Measurements from ENCODE around the gene CSNK1G1. TPM values are rescaled to one million over a fixed set of nuclear protein-coding genes. Genes with fewer than 3 reads are reported as not detected.
"Not testable (repeated sequence)": the region's sequence is repeated elsewhere in the genome, so short reads cannot be mapped to it uniquely, and the experiment has no call there.

The CSNK1G1 gene
- polyA plus RNA-seq, 1 donor from 2014 or later: 15.3 TPM

DNA sequence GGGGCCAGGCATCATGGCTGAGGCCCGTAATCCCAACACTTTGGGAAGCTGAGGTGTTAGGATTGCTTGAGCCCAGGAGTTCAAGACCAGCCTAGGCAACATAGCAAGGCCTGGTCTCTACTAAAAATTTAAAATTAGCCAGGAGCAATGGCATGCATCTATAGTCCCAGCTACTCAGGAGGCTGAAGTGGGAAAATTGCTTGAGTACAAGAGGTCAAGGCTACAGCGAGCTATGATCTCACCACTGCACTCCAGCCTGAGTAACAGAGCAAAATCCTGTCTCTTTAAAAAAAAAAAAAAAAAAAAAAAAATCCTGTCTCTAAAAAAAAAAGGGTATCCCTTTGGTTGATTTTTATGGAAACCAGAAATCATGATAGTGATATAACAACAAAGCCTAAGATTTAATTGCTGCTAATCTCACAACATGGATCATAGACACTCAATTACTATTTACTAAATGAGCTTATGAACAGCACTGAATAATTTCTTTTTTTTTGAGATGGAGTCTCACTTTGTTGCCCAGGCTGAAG lies 13.2 kb upstream of the CSNK1G1 start:
- Mint-ChIP-seq H3K27ac (no peak overlapping the region), H3K36me3 (no peaks in the 10 kb centered on the region), H3K4me3 (no peak overlapping the region), H3K27me3 (no peaks in the 10 kb centered on the region), H3K4me1 (peaks cover 3 to 8% (median 8%) of the 10 kb centered on the region in 3 donors), H3K9me3 (no peaks in the 10 kb centered on the region)

GRCh38 chr15:64361259-64361658 lies 5.3 kb upstream of the CSNK1G1 start:
- Mint-ChIP-seq H3K27me3 (no peaks in the 10 kb centered on the region), H3K4me1 (peaks cover under 1 to 15% (median 6%) of the 10 kb centered on the region in 3 donors), H3K36me3 (no peaks in the 10 kb centered on the region), H3K9me3 (no peaks in the 10 kb centered on the region), H3K27ac (no peak overlapping the region), H3K4me3 (no peak overlapping the region)

- Mint-ChIP-seq H3K9me3 (no peaks in the 10 kb centered on the region), H3K4me3 (peak overlapping the region; percentile 91 to 99 (median 98)), H3K36me3 (peaks cover 2% of the 10 kb centered on the region), H3K4me1 (peaks cover 9 to 21% (median 13%) of the 10 kb centered on the region in 3 donors), H3K27me3 (no peaks in the 10 kb centered on the region), H3K27ac (peak overlapping the region; percentile 93 to 95 (median 94))
Measured at GRCh38 chr15:64356710-64357040, 702 bp upstream of the CSNK1G1 start.

DNA sequence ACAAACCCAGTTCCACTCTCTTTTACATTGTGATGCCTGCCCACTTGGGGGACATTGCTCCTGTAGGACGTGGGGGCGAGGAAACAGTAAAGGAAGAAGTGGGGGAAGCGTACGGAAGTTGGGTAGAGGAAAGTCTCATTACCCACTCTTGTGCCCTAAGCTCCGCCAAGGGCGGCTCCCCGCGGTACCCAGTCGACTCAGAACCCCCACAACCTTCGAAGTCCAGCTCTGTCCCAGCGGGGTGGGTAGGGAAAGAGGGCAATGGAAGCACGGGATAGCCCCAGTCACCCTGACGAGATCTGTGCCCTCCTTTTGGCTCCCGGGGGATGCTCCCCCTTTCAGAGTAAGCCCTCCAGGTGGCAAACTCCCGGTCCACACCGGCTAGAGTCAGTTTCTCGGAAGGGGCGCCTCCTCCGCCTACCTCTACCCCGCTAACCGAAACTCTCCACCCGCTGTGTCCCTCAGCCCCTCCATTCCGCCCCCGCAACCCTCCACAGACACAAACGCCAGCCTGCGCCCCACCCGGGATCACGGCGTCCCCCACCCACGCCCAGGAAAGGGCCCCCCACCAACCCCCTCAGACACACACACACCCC lies 527 bp downstream of the CSNK1G1 start:
- H3K4me1 Mint-ChIP-seq: peaks cover 9 to 25% (median 13%) of the 10 kb centered on the region in 3 donors
- peak overlapping the region; percentile 93 to 95 (median 94) for H3K27ac Mint-ChIP-seq
- H3K4me3 Mint-ChIP-seq: peak overlapping the region; percentile 91 to 99 (median 98)
- H3K36me3 Mint-ChIP-seq: peaks cover 2% of the 10 kb centered on the region
- H3K9me3 Mint-ChIP-seq: no peaks in the 10 kb centered on the region
- H3K27me3 Mint-ChIP-seq: no peaks in the 10 kb centered on the region

DNA sequence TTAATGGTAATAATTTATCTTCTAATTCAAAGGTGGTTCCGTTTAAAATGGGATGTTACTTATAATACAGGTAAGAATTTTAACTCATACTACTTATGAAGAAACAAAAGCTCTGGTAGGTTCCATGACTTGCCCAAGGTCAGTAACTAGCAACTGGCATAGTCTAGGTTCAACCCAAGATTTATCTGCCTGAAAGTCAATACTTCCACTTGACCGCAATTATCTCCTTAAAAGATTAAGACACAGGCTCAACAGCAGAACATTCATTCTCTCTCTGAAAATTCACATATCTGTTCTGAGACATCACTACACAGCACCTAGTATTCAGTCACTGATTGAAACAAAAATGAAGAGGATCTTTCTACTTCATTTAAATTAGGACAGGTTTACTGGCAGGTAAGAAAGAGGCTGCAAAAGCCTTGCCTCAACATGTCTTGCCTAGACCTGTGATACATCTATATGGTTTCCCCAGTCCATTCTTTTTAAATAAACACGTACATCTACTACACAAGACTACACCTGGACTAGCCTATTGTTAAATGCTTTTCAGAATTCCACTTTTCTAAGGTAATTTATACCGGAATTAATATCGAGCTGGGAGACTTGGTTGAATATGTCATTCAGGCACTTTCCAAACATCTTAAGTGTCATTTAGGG lies 1.2 kb downstream of the CSNK1G1 start:
- peak overlapping the region; percentile 91 to 99 (median 98) for H3K4me3 Mint-ChIP-seq
- peaks cover 9 to 25% (median 13%) of the 10 kb centered on the region in 3 donors for H3K4me1 Mint-ChIP-seq
- no peaks in the 10 kb centered on the region for H3K9me3 Mint-ChIP-seq
- peak overlapping the region in 2 of 3 donors; percentile 6 to 95 for H3K27ac Mint-ChIP-seq
- H3K36me3 Mint-ChIP-seq: peaks cover 2% of the 10 kb centered on the region
- no peaks in the 10 kb centered on the region for H3K27me3 Mint-ChIP-seq

GRCh38 chr15:64351265-64351664 lies 4.7 kb downstream of the CSNK1G1 start:
- Mint-ChIP-seq H3K36me3 (peaks cover 3% of the 10 kb centered on the region), H3K4me3 (peak overlapping the region in 1 of 4 donors; percentile 60), H3K27ac (peak overlapping the region in 1 of 3 donors; percentile 53), H3K4me1 (peaks cover 10 to 17% (median 14%) of the 10 kb centered on the region in 3 donors), H3K27me3 (no peaks in the 10 kb centered on the region), H3K9me3 (no peaks in the 10 kb centered on the region)

DNA sequence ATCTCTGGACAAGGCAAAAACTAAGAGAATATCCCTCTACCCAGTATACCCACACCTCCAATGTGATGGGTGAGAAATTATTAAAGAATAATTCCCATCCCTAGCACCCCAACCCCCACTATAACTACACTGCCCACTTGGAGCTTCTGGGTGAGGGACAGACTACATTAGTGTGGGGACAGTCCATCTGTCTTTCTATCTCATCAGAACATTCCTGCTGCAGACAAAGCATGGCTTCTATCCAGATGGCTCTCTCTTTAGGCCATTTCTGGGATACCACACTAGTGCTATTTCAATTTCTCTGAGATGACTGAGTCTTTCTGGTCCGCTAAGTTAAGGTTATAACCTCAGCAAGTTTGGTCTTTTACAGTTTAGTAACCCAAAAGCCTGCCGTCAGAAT lies 6.6 kb downstream of the CSNK1G1 start:
- Mint-ChIP-seq H3K27ac (peak overlapping the region in 1 of 3 donors; percentile 84), H3K9me3 (no peaks in the 10 kb centered on the region), H3K4me3 (no peak overlapping the region), H3K4me1 (peaks cover 2 to 11% (median 7%) of the 10 kb centered on the region in 3 donors), H3K36me3 (peaks cover 3% of the 10 kb centered on the region), H3K27me3 (no peaks in the 10 kb centered on the region)

- Mint-ChIP-seq H3K9me3 (no peaks in the 10 kb centered on the region), H3K36me3 (peaks cover 3% of the 10 kb centered on the region), H3K27ac (no peak overlapping the region), H3K4me3 (no peak overlapping the region), H3K4me1 (peaks cover 2 to 11% (median 7%) of the 10 kb centered on the region in 3 donors), H3K27me3 (no peaks in the 10 kb centered on the region)
Measured at GRCh38 chr15:64348455-64348854, 7.5 kb downstream of the CSNK1G1 start.

- H3K4me3 Mint-ChIP-seq: peak overlapping the region in 1 of 4 donors; percentile 28
- H3K36me3 Mint-ChIP-seq, H3K9me3 Mint-ChIP-seq, H3K4me1 Mint-ChIP-seq, H3K27me3 Mint-ChIP-seq, H3K27ac Mint-ChIP-seq: not testable (repeated sequence)
Measured at GRCh38 chr15:64346242-64346641, 9.7 kb downstream of the CSNK1G1 start.

DNA sequence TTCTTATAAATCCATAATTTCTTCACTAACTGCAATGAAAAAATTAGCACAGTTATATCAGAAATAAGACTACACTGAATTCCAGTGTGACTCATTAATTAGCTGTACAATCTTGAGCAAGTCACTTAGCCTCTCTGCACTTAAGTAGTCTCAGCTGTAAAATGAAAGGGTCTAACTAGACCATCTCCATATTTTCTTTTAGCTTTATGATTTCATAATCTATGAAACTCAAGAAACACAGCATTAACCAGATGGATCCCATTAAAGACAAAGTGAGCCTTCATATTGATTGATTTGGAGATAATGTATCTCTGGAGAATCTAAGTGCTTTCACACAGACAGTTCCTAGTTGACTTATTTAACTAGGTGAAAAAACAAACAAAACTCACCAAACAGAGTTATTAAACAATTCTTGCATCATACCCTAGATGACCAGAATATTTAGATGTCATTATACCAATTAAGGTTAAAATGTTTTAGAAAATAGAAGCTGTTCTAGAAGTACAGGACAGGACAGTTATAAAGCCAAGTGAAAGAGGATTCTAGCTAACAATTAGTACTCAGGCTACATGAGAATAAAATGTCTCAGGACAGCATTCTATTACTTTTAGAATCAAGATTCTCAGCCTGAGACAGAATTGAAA lies 11.2 kb downstream of the CSNK1G1 start:
- no peak overlapping the region for H3K4me3 Mint-ChIP-seq
- peaks cover 4% of the 10 kb centered on the region for H3K36me3 Mint-ChIP-seq
- H3K27ac Mint-ChIP-seq: no peak overlapping the region

DNA sequence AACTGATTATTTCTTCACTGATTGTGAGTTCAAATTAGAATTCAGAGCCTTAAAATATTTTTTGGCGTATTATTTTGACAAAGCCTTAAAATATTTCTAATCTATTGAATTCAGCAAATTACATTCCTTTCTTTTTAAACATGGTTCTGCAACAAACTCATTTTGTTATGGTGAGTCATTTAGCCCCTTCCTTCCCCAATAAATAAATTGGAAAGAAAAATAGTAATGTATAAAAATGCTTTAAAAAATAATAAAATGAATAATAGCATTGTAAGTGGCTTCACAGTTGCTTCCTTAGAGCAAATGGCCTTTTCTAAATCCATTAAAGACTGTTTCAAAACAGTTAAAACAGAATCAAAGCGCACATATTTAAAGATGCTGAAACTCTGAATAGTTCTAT lies 12.1 kb downstream of the CSNK1G1 start:
- Mint-ChIP-seq H3K9me3 (no peaks in the 10 kb centered on the region), H3K4me1 (peaks cover 2 to 11% (median 10%) of the 10 kb centered on the region in 3 donors), H3K4me3 (no peak overlapping the region), H3K27ac (no peak overlapping the region), H3K27me3 (no peaks in the 10 kb centered on the region), H3K36me3 (peaks cover 4% of the 10 kb centered on the region)

More for the DNA sequence above, 11.2 kb downstream of the CSNK1G1 start:
- Mint-ChIP-seq H3K27me3 (no peaks in the 10 kb centered on the region), H3K9me3 (no peaks in the 10 kb centered on the region), H3K4me1 (peaks cover 2 to 11% (median 10%) of the 10 kb centered on the region in 3 donors)

GRCh38 chr15:64343222-64343621 lies 12.8 kb downstream of the CSNK1G1 start:
- H3K27ac Mint-ChIP-seq: no peak overlapping the region
- no peaks in the 10 kb centered on the region for H3K27me3 Mint-ChIP-seq
- peaks cover 4% of the 10 kb centered on the region for H3K36me3 Mint-ChIP-seq
- peaks cover 1 to 11% (median 7%) of the 10 kb centered on the region in 3 donors for H3K4me1 Mint-ChIP-seq
- H3K4me3 Mint-ChIP-seq: no peak overlapping the region
- H3K9me3 Mint-ChIP-seq: no peaks in the 10 kb centered on the region

GRCh38 chr15:64341961-64342360 lies 14.0 kb downstream of the CSNK1G1 start:
- Mint-ChIP-seq H3K27me3 (no peaks in the 10 kb centered on the region), H3K36me3 (peaks cover 4% of the 10 kb centered on the region), H3K27ac (no peak overlapping the region), H3K4me1 (peaks cover 1 to 18% (median 7%) of the 10 kb centered on the region in 3 donors), H3K4me3 (no peak overlapping the region), H3K9me3 (no peaks in the 10 kb centered on the region)

GRCh38 chr15:64340355-64340754 lies 15.6 kb downstream of the CSNK1G1 start:
- Mint-ChIP-seq H3K27me3 (no peaks in the 10 kb centered on the region), H3K27ac (no peak overlapping the region), H3K36me3 (peaks cover 2% of the 10 kb centered on the region), H3K4me1 (peaks cover 1 to 22% (median 8%) of the 10 kb centered on the region in 3 donors), H3K9me3 (no peaks in the 10 kb centered on the region), H3K4me3 (no peak overlapping the region)

DNA sequence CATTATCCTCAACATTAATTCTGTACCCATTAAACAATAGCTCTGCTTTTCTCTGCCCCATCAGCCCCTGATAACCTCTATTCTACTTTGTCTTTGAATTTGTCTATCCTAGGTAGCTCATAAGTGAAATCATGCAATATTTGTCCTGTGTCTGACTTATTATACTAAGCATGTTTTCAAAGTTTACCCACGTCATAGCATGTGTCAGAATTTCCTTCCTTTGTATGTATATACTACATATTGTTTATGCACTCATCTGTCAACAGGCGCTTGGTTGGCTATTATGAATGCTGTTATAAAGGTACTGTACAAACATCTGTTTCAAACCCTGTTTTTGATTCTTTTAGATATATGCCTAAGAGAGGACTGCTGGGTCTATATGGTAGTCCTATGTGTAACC lies 18.2 kb downstream of the CSNK1G1 start:
- Mint-ChIP-seq H3K9me3 (no peaks in the 10 kb centered on the region), H3K4me3 (no peak overlapping the region), H3K27ac (no peak overlapping the region), H3K4me1 (peaks cover 10 to 21% (median 13%) of the 10 kb centered on the region in 3 donors), H3K27me3 (no peaks in the 10 kb centered on the region), H3K36me3 (peaks cover 6% of the 10 kb centered on the region)

Measured in IgD-negative memory B cell (primary cell).